ENCODE measurements around the gene ANKRD63.

The ANKRD63 gene

GRCh38 chr15:40258544-40258943 is 24.3 kb downstream of the ANKRD63 start:
- DNase-seq (ENCODE audit: low read depth, low spot score), result no peak

GRCh38 chr15:40257656-40258450 is 25.0 kb downstream of the ANKRD63 start:
- no peak for DNase-seq (ENCODE audit: low read depth, low spot score)

- no peak for DNase-seq (ENCODE audit: low read depth, low spot score)
These were observed 26.1 kb downstream of the ANKRD63 start for GRCh38 chr15:40256638-40257235.

- no peak for DNase-seq (ENCODE audit: low read depth, low spot score)
These were observed 27.8 kb downstream of the ANKRD63 start for GRCh38 chr15:40255033-40255432.

- no peak for DNase-seq (ENCODE audit: low read depth, low spot score)
These were observed 28.4 kb downstream of the ANKRD63 start for GRCh38 chr15:40254452-40254851.

- no peak for DNase-seq (ENCODE audit: low read depth, low spot score)
These were observed 29.6 kb downstream of the ANKRD63 start for GRCh38 chr15:40253167-40253790.

- no peak for DNase-seq (ENCODE audit: low read depth, low spot score)
These were observed 30.3 kb downstream of the ANKRD63 start for GRCh38 chr15:40252438-40253166.

GRCh38 chr15:40252141-40252437 is 30.8 kb downstream of the ANKRD63 start:
- DNase-seq (ENCODE audit: low read depth, low spot score), result no peak

- DNase-seq (ENCODE audit: low read depth, low spot score), result no peak
These were observed 31.3 kb downstream of the ANKRD63 start for GRCh38 chr15:40251486-40252140.

- DNase-seq (ENCODE audit: low read depth, low spot score), result no peak
These were observed 31.9 kb downstream of the ANKRD63 start for GRCh38 chr15:40250771-40251483.

GRCh38 chr15:40250304-40250656 is 32.6 kb downstream of the ANKRD63 start:
- no peak for DNase-seq (ENCODE audit: low read depth, low spot score)

GRCh38 chr15:40249477-40250303 is 33.2 kb downstream of the ANKRD63 start:
- DNase-seq (ENCODE audit: low read depth, low spot score), result no peak

- no peak for DNase-seq (ENCODE audit: low read depth, low spot score)
These were observed 34.7 kb downstream of the ANKRD63 start for GRCh38 chr15:40248006-40248783.

GRCh38 chr15:40247406-40247971 is 35.4 kb downstream of the ANKRD63 start:
- no peak for DNase-seq (ENCODE audit: low read depth, low spot score)

- no peak for DNase-seq (ENCODE audit: low read depth, low spot score)
These were observed 36.2 kb downstream of the ANKRD63 start for GRCh38 chr15:40246496-40247280.

- no peak for DNase-seq (ENCODE audit: low read depth, low spot score)
These were observed 37.0 kb downstream of the ANKRD63 start for GRCh38 chr15:40245666-40246450.

GRCh38 chr15:40244961-40245523 is 37.8 kb downstream of the ANKRD63 start:
- no peak for DNase-seq (ENCODE audit: low read depth, low spot score)
